NCI-H446 treated with DMSO at 0.1 percent for 48 hours (cell line): ENCODE measurements around the gene GIMD1.
"Not testable (repeated sequence)": the region's sequence is repeated elsewhere in the genome, so short reads cannot be mapped to it uniquely, and the experiment has no call there.

Experiments used
- DNase-seq: peaks from one replicate; lab custom pipeline; 2025; lab: John Stamatoyannopoulos, UW

GIMD1 gene

DNA sequence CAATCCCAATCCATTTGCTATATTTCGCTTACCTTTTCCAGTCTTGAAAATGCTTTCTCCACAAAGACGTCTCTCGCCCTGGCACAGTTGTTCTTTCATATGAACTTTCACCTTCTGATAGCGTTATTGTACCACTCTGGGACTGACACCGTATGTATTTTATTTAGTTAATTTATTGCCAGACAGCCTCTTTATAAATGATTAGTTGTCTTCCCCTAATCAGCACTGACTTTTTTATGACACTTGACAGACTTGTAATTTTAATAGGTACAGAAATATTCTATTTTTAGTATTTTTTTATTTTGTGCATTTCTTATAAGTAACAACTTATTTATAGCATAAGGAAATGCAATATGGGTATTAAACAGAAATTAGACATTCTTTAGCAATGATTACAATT, at the start of gene GIMD1:
Gene GIMD1, minus strand, starts transcription at position 101 of the 400 bp plus-strand sequence. CDS start 1,343 bp downstream, outside the sequence.
- no peak for DNase-seq

DNA sequence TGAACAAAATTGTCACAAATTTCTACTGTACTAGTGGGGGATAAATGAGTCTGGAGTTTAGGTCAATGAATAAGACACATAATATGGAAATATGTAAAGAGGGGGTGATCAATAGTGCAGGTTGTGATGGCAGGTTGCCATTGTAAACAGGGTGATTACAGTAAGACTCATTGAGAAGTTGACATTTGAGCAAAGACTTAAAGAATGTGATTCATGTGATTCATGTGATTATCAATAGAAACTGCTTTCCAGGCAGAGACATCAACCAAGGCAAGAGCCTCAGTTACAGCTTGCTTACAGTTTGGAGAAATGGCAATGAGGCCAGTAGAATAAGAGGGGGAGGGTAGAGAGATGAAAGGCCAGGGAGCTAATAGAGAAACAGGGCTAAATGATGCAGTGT, 45.8 kb upstream of the GIMD1 start:
- no peak for DNase-seq

DNA sequence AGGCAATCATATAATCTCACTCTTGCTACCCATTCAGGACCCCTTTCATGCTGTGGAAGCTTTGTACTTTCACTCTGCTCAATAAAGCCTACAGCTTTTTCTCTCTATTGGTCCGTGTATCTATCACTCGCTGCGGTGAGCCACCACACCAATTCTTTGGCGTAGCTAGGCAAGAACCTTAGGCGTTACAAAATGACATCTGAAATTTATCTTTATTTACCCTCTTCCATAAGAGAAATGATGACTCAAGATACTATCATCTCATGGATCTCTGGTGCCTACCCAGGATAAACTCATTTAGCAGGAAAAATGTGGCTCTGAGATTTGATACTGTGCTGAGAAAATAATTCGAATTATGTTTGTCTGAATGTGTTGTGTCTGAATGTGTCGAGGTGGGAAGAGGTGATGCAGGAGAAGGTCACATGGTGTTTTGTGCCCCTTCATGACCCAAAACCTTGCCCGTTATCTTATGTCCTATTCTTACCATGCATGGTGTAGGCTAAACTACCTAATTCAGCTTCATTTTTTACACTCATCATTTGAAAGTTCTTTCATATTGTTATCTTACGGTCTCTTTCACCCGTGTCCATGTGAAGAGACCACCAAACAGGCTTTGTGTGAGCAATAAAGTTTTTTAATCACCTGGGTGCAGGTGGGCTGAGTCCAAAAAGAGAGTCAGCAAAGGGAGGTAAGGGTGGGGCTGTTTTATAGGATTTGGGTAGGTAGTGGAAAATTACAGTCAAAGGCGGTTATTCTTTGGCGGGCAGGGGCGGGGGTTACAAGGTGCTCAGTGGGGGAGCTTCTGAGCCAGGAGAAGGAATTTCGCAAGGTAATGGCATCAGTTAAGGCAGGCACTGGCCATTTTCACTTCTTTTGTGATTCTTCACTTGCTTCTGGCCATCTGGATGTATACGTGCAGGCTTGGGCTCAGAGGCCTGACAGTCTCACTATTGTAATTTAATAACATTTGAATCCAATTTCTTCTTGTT, 41.6 kb upstream of the GIMD1 start:
- no peak for DNase-seq

- not testable (repeated sequence) for DNase-seq
Observed at GRCh38 chr4:106408004-106408403, 39.4 kb upstream of the GIMD1 start.

- no peak for DNase-seq
Observed at GRCh38 chr4:106401157-106401556, 32.6 kb upstream of the GIMD1 start.

GRCh38 chr4:106398898-106399297, 30.3 kb upstream of the GIMD1 start:
- not testable (repeated sequence) for DNase-seq

GRCh38 chr4:106395582-106395981, 27.0 kb upstream of the GIMD1 start:
- DNase-seq, result no peak

- DNase-seq, result no peak
Observed at GRCh38 chr4:106385853-106386393, 17.3 kb upstream of the GIMD1 start.

DNA sequence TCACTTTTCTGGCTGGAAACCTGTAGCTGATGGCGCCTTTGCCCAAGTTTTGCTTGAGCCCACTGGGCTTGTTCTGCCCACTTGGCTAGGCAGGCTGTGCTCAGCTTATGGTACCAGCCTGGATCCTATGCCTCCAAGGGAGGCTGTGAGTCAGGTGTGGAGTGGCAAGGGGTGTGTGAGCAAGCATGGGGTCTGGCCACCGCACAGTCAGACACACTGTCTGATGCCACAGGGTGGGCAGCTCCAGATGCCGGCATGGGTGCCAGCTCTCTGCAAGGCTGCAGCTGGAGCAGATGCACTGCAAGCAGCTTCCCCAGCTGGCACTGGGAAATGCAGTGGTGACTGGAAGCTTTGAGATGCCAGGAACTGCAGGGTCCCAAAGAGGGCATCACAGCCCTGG, 16.3 kb upstream of the GIMD1 start:
- no peak for DNase-seq

GRCh38 chr4:106380179-106380578, 11.6 kb upstream of the GIMD1 start:
- no peak for DNase-seq

DNA sequence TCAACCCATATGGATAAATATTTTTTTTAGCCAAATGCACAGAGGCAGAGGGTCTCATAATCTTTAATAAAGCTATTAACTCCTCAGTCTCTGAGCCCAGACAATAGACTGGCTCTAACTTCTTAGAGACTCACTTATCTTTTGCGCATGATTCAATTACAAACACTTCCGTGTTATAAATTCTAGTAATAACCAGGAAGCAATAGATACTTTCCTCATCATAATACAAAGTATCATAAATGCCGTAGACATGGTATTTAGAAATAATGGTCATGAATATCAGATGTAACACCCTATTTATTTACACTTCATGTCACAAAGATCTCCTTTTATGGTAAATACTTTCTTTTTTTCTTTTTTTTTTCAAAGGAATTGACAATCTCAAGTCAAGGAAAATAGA, 4.4 kb upstream of the GIMD1 start:
- no peak for DNase-seq

- no peak for DNase-seq
Observed at GRCh38 chr4:106371161-106371560, 2.6 kb upstream of the GIMD1 start.

- no peak for DNase-seq
Observed at GRCh38 chr4:106370214-106370613, 1.6 kb upstream of the GIMD1 start.

GRCh38 chr4:106369456-106370060, 980 bp upstream of the GIMD1 start:
- DNase-seq, result no peak

GRCh38 chr4:106367072-106367471, 1.5 kb downstream of the GIMD1 start:
- DNase-seq, result no peak

DNA sequence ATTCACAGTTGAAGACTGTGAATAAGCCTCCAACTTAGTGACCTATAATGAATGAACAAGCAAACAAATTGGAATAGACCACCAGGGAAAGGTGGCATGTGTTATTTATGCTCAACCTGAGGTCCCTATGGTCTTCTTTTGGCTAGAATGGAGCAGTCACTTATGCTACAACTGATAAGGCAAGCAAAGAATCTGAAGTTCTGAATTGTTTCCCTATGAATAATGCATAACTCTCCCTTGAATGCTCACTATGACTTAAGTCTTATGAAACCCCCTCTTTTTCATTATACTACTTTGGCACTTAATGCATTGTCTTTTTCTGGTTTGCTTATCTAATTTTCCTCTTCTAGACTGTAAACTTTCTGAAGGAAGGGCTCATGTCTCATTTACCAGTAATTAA, 2.6 kb downstream of the GIMD1 start:
- DNase-seq, result no peak

DNA sequence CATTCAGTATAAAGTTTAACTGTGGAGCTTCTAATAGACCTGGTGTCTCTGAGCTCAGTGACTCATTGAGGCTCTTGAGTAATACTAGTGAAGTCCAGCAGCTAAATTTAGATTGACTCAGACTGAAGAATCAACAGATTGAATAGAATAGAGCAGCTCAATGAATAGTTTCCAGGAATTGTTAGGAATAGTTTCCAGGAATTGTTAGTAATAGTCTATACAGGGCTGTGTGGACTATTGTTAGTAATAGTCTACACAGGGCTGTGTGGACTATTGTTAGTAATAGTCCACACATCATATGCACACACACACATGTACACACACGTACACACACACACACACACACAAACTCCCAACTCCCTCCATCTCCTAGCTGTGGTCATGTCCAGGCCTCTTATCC, 3.0 kb downstream of the GIMD1 start:
- no peak for DNase-seq

DNA sequence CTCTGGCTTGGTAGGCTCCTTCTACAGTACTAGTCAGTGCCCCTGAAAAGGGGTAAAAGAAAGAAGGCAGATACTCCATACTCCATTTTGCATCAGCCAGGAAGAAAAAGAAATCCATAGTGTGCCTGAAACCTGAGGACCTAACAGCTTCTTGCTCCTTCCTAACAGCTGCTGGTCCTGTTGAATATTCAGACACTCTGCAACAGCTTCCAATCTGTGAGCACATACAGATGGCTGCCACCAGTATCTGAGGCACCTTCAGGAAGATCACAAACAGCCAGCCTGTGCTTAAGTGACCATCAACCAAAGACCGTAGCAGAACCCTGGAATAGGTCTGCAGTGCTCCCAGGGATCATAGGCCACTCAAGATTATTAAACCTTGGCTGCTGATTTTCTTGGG, 4.3 kb downstream of the GIMD1 start:
- no peak for DNase-seq

GRCh38 chr4:106362086-106362825, 6.3 kb downstream of the GIMD1 start:
- DNase-seq, result no peak

DNA sequence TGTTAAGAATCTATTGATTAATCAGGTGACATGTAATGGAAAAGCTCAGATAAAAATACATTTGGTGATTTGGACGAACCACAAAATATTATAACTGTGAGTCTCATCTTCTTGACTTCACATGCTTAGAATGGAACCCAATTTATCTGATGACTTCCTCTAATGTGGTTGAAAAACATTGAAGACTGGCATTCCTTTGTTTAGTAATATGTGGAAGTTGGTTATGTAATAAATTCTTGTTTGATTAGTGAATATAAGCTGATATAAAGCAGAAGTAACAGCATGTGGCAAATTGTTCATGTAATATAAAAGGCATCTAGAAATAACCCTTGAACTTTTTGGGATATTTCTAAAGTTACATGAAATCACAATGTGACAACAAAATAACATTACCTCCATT, 9.7 kb downstream of the GIMD1 start:
- no peak for DNase-seq

GRCh38 chr4:106355193-106355592, 13.4 kb downstream of the GIMD1 start:
- DNase-seq, result no peak

- DNase-seq, result no peak
Observed at GRCh38 chr4:106353786-106354185, 14.8 kb downstream of the GIMD1 start.
